ENCODE data around the gene PDLIM1. TPM values are rescaled to one million over a fixed set of nuclear protein-coding genes. Genes with fewer than 3 reads are reported as not detected.

Gene PDLIM1
- total and polyA plus RNA-seq, 5 donors, result 159 to 227 (median 172) TPM

GRCh38 chr10:95276367-95277200 lies 14.2 kb downstream of the PDLIM1 start:
- peak; percentile 33 to 55 for ATAC-seq
- intact Hi-C loops (cut with DNase I), result no loop called here
- DNase-seq, result no peak
- Histone ChIP-seq H3K4me3 (ENCODE audit: low read length) (no peak overlapping the region), H3K27ac (ENCODE audit: low read length) (peak overlapping the region; percentile 86), H3K27me3 (ENCODE audit: control insufficient read depth, insufficient read depth) (no peaks in the 10 kb centered on the region), H3K4me1 (ENCODE audit: control insufficient read depth, insufficient read depth, low read length) (peaks cover 29% of the 10 kb centered on the region), H3K9me3 (ENCODE audit: control insufficient read depth, low read length) (no peaks in the 10 kb centered on the region)
- 73% methylated on average over 8 of the region's 8 CpGs for WGBS

GRCh38 chr10:95275726-95276366 lies 15.0 kb downstream of the PDLIM1 start:
- Histone ChIP-seq H3K4me1 (ENCODE audit: control insufficient read depth, insufficient read depth, low read length) (peaks cover 28% of the 10 kb centered on the region), H3K27ac (ENCODE audit: low read length) (peak overlapping the region; percentile 86), H3K27me3 (ENCODE audit: control insufficient read depth, insufficient read depth) (no peaks in the 10 kb centered on the region), H3K9me3 (ENCODE audit: control insufficient read depth, low read length) (no peaks in the 10 kb centered on the region), H3K4me3 (ENCODE audit: low read length) (no peak overlapping the region)
- 43% methylated on average over 1 of the region's 1 CpG for WGBS
- DNase-seq (no peak), ATAC-seq (peak in 1 of 2 donors; percentile 9)
- intact Hi-C loops (cut with DNase I), result no loop called here

- Histone ChIP-seq H3K27ac (ENCODE audit: low read length) (peak overlapping the region; percentile 97), H3K4me1 (ENCODE audit: control insufficient read depth, insufficient read depth, low read length) (peaks cover 27% of the 10 kb centered on the region), H3K27me3 (ENCODE audit: control insufficient read depth, insufficient read depth) (no peaks in the 10 kb centered on the region), H3K4me3 (ENCODE audit: low read length) (no peak overlapping the region), H3K9me3 (ENCODE audit: control insufficient read depth, low read length) (no peaks in the 10 kb centered on the region)
- peak in 1 of 3 donors; percentile 49 for DNase-seq
- 26% methylated on average over 13 of the region's 13 CpGs for WGBS
- intact Hi-C loops (cut with DNase I), result no loop called here
- peak; percentile 68 to 72 for ATAC-seq
Observed at GRCh38 chr10:95273393-95274312, 17.1 kb downstream of the PDLIM1 start.

GRCh38 chr10:95268438-95268837 lies 22.4 kb downstream of the PDLIM1 start:
- intact Hi-C loops (cut with DNase I), result no loop called here

GRCh38 chr10:95267251-95267650 lies 23.6 kb downstream of the PDLIM1 start:
- intact Hi-C loops (cut with DNase I), result no loop called here
- Histone ChIP-seq H3K27me3 (ENCODE audit: control insufficient read depth, insufficient read depth) (no peaks in the 10 kb centered on the region), H3K9me3 (ENCODE audit: control insufficient read depth, low read length) (no peaks in the 10 kb centered on the region), H3K4me3 (ENCODE audit: low read length) (no peak overlapping the region), H3K27ac (ENCODE audit: low read length) (no peak overlapping the region), H3K4me1 (ENCODE audit: control insufficient read depth, insufficient read depth, low read length) (peaks cover 23% of the 10 kb centered on the region)
- WGBS, result 93% methylated on average over 3 of the region's 3 CpGs
- DNase-seq (no peak), ATAC-seq (no peak)

More at GRCh38 chr10:95268438-95268837, 22.4 kb downstream of the PDLIM1 start:
- H3K4me3 ChIP-seq (ENCODE audit: low read length), result no peak overlapping the region
- no peaks in the 10 kb centered on the region for H3K9me3 ChIP-seq (ENCODE audit: control insufficient read depth, low read length)
- WGBS, result 24% methylated on average over 12 of the region's 12 CpGs
- DNase-seq (peak; percentile 82 to 87 (median 84)), ATAC-seq (peak; percentile 82 to 89)
- peaks cover 23% of the 10 kb centered on the region for H3K4me1 ChIP-seq (ENCODE audit: control insufficient read depth, insufficient read depth, low read length)
- H3K27me3 ChIP-seq (ENCODE audit: control insufficient read depth, insufficient read depth), result no peaks in the 10 kb centered on the region
- peak overlapping the region; percentile 90 for H3K27ac ChIP-seq (ENCODE audit: low read length)

GRCh38 chr10:95266674-95267095 lies 24.1 kb downstream of the PDLIM1 start:
- Histone ChIP-seq H3K27ac (ENCODE audit: low read length) (peak overlapping the region; percentile 79), H3K9me3 (ENCODE audit: control insufficient read depth, low read length) (no peaks in the 10 kb centered on the region), H3K27me3 (ENCODE audit: control insufficient read depth, insufficient read depth) (no peaks in the 10 kb centered on the region), H3K4me3 (ENCODE audit: low read length) (no peak overlapping the region), H3K4me1 (ENCODE audit: control insufficient read depth, insufficient read depth, low read length) (peaks cover 23% of the 10 kb centered on the region)
- 29% methylated on average over 1 of the region's 1 CpG for WGBS
- intact Hi-C loops (cut with DNase I), result no loop called here
- ATAC-seq, result peak; percentile 75 to 84
- no peak for DNase-seq

GRCh38 chr10:95265572-95265971 lies 25.2 kb downstream of the PDLIM1 start:
- H3K27ac ChIP-seq (ENCODE audit: low read length), result peak overlapping the region; percentile 32

GRCh38 chr10:95264227-95265051 lies 26.4 kb downstream of the PDLIM1 start:
- no peak overlapping the region for H3K27ac ChIP-seq (ENCODE audit: low read length)
- H3K27me3 ChIP-seq (ENCODE audit: control insufficient read depth, insufficient read depth), result no peaks in the 10 kb centered on the region
- no peak overlapping the region for H3K4me3 ChIP-seq (ENCODE audit: low read length)
- DNase-seq (no peak), ATAC-seq (no peak)
- no peaks in the 10 kb centered on the region for H3K9me3 ChIP-seq (ENCODE audit: control insufficient read depth, low read length)
- WGBS, result 81% methylated on average over 6 of the region's 6 CpGs
- H3K4me1 ChIP-seq (ENCODE audit: control insufficient read depth, insufficient read depth, low read length), result peaks cover 32% of the 10 kb centered on the region
- intact Hi-C loops (cut with DNase I), result no loop called here

More at GRCh38 chr10:95265572-95265971, 25.2 kb downstream of the PDLIM1 start:
- Histone ChIP-seq H3K4me3 (ENCODE audit: low read length) (no peak overlapping the region), H3K27me3 (ENCODE audit: control insufficient read depth, insufficient read depth) (no peaks in the 10 kb centered on the region), H3K4me1 (ENCODE audit: control insufficient read depth, insufficient read depth, low read length) (peaks cover 30% of the 10 kb centered on the region), H3K9me3 (ENCODE audit: control insufficient read depth, low read length) (no peaks in the 10 kb centered on the region)
- WGBS, result 94% methylated on average over 8 of the region's 8 CpGs
- intact Hi-C loops (cut with DNase I), result no loop called here
- DNase-seq (no peak), ATAC-seq (no peak)

GRCh38 chr10:95263864-95264226 lies 27.0 kb downstream of the PDLIM1 start:
- ATAC-seq (no peak), DNase-seq (no peak)
- H3K27ac ChIP-seq (ENCODE audit: low read length), result no peak overlapping the region
- intact Hi-C loops (cut with DNase I), result no loop called here
- H3K9me3 ChIP-seq (ENCODE audit: control insufficient read depth, low read length), result no peaks in the 10 kb centered on the region
- H3K4me1 ChIP-seq (ENCODE audit: control insufficient read depth, insufficient read depth, low read length), result peaks cover 30% of the 10 kb centered on the region
- no peak overlapping the region for H3K4me3 ChIP-seq (ENCODE audit: low read length)
- no peaks in the 10 kb centered on the region for H3K27me3 ChIP-seq (ENCODE audit: control insufficient read depth, insufficient read depth)
- WGBS, result 87% methylated on average over 7 of the region's 7 CpGs
